IPS-NIHi7 (cell line): ENCODE data around the gene CES1.
A peak's percentile ranks its signal among the peaks of the same experiment; 100 is the strongest.
"Not testable (repeated sequence)": the region's sequence is repeated elsewhere in the genome, so short reads cannot be mapped to it uniquely, and the experiment has no call there.

ENCODE experiments used
- DNase-seq: peaks from one replicate; pipeline ENCODE4 v3.0.0; 2012; ENCODE audit warnings: mixed read lengths; ENCODE audit errors: extremely low spot score

The CES1 gene

DNA sequence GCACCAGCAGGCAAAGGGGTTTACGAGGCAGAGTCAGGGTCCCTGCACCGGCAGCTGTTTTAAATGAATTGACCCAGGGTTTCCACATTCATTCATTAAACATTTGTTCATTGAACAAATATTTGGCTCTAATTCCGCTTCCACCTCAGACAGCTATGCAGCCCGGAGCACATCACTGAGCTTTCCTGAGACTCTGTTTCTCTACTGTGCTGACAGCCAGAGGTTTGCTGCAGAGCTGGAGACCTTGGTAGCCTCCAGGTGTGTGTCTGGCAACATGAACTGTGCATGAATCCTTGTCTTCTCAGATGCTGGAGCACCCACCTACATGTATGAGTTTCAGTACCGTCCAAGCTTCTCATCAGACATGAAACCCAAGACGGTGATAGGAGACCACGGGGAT lies 42.7 kb downstream of the CES1 start:
- not testable (repeated sequence) for DNase-seq

DNA sequence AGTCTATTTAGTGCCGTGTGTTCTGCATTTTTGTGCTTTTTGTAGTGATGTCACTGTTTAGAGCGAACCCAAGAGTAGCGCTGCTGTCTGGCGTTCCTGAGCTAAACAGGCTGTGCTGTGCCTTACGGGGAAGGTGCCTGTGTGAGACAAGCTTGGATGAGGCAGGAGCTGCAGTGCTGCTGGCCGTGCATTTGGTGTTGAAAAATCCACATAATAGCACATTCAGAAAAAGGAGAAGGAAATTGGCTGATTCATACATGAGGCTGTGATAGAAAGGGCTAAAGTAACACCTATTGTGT lies 50.2 kb downstream of the CES1 start:
- DNase-seq, result not testable (repeated sequence)

DNA sequence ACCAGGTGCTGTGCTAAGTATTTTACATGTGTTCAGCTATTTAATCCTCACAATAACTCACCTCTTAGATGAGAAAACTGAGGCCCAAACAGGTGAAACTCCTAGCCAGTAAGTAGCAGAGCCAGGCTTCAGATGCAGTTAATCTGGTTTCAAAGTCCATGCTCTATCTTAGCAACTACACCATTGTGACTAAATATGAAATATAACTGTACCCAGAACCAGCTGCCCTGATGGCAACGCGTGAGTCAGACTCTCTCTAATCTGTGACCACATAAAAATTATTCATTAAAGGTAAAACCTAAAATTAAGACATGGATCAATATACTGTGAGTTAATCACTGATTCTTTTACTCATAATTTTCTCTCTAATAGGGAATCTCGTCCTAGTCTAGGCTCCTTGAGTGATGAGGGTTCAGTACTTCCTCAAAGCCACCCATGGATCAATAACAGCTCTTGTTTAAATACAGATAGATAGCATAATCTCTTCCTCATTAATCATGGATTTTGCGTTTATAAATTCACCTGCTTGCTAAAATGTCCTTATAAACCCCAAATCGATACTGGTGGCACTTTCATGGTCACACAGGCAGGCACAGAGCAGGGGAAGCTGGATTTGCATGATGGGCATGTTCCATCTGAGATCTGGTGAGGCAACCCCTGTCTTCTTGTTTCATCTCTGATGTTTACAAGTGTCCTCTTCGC lies 50.7 kb downstream of the CES1 start:
- not testable (repeated sequence) for DNase-seq

DNA sequence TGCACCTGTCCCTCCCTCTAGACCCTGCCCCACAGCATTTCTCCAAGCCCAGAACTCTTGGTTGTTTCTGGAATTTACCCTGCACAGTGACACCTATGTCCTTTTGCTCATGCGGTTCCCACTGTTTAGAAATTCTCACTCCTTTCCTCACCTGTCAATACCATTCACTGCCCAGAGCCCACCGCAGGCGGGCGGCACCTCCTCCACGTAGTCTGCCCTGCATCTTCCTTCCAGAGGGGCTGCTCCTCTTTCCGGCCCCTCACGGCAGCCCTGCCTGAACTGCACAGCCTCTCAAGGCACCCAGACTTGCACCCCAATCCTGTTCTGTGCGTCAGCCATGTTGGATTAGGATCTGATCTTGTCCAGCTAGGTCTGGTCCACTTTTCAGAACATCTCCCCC lies 51.4 kb downstream of the CES1 start:
- DNase-seq, result not testable (repeated sequence)

DNA sequence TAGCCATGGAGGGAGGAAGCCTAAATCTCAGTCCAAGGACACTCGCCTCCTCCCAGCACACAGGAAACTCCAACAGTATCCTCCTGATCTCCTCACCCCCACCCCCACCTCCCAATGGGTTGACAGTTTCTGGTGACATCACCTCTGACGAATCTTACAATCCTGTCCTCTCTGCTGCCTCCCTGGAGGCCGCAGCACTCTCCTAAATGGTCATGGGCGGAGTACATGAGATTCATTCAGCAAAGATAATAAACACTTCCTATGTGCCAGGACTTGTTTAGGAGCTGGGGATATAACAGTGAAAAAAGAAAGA lies 52.8 kb downstream of the CES1 start:
- DNase-seq, result not testable (repeated sequence)

DNA sequence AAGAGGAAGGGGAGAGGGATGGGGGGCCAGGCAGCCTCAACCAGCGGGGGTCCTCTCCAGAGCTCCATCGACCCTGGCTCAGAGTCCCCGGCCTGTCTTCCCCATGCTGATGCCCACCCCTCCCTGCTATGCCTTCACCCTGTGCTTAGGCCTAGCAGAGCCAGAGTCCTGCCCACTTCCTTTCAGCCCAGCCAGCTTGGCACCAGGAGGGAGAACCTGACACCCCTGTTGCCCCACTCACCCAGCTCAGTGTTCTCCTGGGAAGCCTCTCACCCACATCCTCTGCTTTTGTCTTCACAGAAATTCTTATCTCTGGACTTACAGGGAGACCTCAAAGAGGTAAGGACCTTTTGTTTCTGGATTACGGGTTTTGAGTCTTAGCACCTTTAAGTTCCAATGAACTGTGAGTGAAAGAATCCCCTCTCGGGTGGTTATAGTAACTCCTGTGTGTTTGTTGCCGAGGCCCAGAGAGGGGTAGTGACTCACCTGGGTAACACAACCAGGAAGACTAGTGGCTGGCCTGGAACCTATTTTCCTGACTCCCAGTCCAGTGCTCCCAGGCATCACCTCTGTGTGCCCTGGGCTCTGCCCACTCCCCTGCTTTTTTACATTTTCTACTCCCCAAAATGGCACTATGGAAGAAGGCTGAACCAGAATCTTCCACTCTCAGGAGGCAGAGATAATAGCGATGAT lies 53.3 kb downstream of the CES1 start:
- DNase-seq, result no peak

DNA sequence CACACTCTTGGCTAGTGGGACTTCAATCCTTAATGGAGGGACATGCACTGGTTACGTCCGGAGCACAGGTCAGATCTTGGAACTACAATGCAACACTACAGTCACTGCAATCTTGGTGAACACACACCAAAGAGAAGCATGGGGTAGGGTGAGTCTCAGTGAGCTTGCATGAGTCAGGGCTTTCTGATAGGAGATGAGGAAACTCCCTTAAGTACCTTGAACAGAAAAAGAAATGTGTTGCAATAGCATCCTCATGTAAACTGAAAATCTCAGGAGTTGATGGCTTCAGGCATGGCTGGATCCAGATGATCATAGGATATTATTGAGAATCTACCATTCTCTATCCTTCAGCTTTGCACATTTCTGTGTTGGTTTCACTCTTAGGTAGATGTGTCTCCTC lies 54.1 kb downstream of the CES1 start:
- DNase-seq, result no peak

DNA sequence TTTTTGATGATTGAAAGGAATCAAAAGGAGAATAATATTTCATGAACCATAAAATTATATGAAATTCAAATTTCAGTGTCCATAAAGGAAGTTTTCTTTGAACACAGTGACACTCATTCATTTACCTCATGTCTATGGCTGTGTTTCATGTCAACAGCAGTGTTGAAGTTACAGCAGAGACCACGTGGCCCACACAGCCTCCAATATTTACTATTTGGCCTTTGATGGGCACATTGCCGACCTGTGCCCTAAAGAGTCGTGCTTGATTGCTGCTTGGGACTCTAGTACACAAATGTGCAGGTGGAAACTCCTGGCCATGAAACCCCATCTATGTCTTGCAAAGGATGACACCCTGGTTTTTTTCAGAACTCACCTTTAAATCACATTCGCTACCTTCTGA lies 57.0 kb downstream of the CES1 start:
- DNase-seq, result no peak

DNA sequence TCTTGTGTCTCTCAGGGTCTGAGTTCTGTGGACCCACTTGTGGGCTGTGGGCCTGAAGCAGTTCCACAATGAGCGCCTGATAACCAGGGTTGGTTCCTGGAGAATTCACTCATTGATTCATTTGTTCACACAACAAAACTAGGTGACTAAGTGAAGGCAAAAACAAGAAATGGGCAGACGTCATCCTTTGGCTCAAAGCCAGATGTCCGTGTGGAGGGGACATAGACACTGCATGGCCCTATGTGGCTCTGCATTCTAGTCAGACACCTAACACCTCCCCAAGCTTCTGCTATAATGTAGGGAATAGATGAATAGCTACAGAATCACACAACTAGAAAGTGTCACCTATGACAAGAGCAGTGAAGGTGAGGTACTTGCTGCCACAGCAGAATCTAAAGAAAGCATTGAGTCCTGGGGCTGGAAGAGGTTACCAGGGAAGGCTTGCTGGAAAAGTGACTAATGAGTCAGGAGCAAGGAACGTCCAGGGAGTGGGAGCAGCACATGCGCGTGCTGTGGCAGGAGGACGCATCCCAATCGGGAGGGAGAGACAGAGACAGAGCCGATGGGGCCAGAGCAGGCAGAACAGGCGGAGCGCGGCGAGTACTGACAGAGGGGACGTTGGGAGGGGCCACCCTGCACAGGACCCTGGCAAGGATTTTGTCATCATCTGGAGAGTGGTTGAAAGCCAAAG lies 58.9 kb downstream of the CES1 start:
- DNase-seq, result no peak

DNA sequence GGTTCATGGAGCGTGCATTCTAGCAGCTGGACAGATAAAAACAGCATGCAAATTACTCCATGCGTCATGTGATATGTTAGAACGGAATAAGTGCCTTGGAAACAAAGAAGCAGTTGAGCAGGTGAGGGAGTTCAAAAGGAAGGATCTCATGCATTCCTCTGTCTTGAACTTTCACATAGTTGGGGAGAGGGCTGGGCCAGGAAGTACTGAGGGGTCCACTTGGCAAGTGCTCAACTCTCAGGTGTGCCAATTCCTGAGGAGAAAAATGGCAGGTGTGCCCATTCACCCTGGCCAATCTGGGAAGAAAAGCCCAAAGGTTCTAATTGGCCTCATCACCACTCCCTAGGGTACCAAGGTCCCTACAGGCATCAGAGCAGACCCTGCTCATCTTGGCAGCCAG lies 67.7 kb downstream of the CES1 start:
- no peak for DNase-seq

DNA sequence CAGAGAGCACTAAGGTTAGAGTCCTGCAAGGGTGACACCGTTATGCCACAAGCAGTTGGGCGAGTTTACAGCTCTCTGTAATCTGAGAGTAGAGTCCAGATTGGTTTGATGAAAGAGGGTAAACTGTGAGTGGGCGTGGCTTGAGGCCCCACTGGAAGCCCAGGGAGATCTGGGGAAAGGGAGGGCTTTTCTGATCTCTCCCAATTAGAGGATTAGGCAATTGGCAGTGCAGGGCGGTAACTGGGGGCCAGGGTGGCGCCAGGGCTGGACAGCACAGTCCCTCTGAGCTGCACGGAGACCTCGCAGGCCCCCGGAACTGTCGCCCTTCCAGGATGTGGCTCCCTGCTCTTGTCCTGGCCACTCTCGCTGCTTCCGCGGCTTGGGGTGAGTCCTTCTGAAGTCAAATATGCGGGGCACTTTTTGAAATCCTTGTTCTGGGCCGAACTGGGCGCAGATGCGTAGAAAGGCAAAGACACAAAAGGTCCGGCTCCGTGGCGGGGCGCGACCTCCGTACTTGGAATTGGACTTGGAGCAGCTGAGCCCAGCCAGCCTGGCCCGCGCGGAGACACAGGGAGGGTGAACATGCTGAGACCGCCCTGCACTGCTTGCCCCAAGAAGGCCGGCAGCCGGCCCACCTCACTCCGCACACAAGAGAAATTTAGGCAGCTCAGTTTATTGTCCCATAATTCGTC lies 72.4 kb downstream of the CES1 start:
- DNase-seq, result peak; percentile 65

DNA sequence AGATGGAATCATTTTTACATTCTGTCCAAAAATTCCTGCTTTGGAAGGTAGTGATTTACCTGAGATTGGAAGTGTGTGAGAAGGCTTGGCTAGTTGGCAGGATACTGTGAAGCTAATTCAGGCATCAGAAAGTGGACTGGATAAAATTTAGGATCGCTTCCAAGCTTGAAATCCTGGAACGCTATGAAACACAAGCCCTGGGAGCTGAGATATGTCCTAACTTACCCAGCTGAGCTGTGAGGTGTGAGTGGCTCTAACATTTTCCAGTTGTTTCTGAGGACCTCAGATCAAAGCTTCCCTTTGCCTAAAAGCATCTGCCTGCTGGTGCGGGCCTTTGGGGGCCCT lies 73.0 kb downstream of the CES1 start:
- DNase-seq, result not testable (repeated sequence)

DNA sequence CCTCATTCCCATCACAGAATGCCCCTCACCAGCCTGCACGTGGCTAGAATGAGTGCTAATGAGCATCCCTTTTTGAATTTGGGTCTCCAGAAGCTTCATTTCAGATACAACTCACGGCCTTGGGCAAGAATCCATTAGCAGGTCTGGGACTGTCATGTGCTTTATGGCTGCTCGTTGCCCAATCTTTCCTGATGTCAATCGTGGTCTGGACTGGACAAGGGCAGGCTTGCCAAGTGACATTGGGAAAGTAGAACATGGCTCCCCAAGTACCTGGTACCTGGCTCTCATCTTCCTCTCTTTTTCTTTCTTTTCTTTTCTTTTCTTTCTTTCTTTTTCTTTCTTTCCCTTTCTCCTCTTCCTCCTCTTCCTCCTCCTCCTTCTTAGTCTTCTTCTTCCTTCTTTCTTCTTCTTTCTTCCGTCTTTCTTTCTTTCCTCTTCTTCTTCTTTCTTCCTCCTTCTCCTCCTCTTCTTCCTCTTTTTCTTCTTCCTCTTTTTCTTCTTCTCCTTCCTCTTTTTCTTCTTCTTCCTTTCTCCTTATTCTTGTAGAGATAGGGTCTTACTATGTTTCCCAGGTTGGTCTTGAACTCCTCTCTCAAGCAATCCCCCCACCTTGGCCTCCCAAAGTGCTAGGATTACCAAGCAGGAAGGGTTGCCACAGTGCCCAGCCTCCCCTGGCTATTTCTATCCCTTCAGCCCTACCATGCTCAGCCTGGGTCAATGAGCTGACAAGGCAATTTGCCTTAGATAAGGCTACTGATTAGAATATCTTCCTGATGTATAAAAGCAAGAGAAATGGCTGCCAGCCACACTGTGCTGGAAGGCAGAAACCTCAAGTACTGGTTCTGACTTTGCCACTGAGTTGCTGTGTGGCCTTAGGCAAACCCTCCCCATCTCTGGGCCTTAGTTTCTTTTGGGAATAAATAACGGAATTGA lies 75.0 kb downstream of the CES1 start:
- DNase-seq, result not testable (repeated sequence)

DNA sequence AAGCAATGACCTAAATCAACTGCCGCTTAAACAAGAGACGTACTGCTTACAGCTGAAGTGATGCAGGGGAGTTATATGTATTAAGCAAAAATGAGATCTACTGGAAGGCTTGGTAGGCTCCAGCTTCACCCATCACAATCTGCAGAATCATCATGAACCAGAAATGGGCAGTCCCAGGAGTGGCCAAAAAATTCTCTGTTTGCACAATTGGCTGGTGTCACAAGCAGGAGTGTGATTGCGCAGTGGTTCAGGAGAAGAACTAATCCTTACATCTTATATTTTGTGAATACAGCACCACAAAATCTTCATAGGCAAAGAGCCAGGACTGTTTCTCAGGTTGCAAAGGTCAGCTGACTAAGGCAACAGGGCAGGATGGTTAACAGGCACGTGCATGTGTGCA lies 75.9 kb downstream of the CES1 start:
- no peak for DNase-seq

DNA sequence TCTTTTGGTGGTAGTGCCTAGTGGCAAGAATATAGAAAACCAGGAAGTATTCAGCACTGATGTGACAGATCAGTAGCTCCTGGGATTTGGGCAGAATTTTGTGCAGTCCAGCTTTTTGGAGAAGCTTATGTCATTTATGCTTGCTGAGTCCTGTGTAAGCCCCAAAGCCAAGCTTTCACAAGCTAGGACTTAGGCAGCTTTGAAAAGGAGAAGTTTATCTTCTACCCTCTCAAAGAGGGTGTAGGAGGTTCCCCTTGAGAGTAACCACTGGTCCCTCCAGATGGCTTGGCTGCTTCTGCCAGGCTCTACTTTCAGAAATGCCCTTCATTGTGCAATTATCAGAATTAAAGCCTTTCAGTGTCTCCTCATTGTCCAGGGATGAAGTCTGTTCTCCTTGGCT lies 78.8 kb downstream of the CES1 start:
- DNase-seq, result no peak

DNA sequence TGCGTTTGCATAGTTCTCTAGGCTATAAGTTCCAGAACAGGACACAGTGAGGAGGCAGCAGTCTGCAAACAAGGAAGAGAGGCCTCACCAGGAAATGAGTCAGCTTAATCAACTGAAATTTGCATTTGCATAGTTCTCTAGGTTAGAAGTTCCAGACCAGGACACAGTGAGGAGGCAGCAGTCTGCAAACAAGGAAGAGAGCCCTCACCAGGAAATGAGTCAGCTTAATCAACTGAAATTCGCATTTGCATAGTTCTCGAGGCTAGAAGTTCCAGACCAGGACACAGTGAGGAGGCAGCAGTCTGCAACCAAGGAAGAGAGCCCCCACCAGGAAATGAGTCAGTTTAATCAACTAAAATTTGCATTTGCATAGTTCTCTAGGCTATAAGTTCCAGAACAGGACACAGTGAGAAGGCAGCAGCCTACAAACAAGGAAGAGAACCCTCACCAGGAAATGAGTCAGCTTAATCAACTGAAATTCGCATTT lies 79.7 kb downstream of the CES1 start:
- not testable (repeated sequence) for DNase-seq
